Stimulated activated CD4-positive, alpha-beta T cell treated with anti-CD3 and anti-CD28 coated beads, Interleukin-15, amount 100 ng/mL, for 1 hour (primary cell): Measurements from ENCODE around the gene EID3.

Experiments
- DNase-seq, 2 donors: peaks; one replicate each; pipeline ENCODE4 v3.0.0-alpha.2; 2020; ENCODE audit warnings: low read depth in 1 of 2, low spot score in 1 of 2

EID3 gene

DNA sequence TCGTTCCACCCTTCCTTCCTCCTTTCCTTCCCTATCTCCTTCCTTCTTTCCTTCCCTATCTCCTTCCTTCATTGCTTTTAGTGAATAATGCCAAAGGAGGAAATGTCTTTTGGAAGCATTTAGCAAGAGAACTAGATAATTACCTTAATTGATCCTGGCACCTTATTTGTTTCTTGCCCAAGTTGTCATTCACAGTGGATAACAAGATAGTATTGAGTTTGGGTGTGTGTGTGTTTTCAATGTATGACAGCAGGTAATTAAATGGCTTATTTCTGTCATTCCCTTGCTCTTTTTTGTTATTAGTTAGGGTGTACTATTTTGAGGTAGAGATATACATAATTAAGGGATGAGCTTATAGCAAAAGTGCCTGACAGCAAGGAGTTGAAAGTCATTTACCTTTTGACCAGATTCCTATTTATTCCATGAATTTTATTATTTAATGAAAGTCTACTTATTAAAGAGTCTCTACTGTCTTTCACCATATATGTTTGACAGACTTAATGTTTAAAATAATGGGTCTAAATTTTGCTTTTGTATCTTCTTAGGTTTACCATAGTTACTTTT lies 30.2 kb downstream of the EID3 start:
- no peak for DNase-seq

DNA sequence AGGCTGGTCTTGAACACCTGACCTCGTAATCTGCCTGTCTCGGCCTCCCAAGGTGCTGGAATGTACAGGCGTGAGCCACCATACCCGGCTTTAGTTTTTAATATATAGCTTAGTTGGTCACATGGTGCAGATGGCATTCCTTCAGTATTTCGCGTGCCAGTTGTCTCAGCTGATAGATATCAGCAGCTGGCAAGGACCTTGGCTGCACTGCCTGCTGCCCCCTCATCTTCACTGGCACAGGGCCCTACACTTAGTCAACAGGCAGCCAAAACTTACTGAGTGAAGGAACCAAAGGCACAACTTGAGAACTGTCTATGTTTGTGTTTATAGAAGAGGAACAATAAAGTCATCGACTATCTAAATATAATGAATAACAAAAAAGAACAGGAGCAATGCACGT lies 31.0 kb downstream of the EID3 start:
- no peak for DNase-seq

DNA sequence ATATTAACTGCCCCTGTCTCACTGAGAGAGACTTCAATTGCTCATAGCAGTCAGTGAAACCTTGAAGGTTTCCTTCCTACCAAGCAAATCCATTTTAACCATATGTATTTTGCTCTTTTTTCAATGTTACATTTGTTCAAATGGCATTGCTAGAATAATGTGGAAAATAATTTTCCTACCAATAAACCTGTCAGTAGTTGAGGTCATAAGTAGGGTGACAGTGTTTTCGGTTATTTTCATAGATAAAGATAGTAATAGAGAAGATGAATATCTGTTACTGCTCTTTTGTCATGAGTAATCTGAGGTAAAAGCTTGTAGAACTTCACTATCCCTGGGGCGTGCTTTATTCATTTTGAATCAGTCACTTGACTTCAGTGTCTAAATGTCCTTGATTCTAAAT lies 32.6 kb downstream of the EID3 start:
- DNase-seq = no peak

DNA sequence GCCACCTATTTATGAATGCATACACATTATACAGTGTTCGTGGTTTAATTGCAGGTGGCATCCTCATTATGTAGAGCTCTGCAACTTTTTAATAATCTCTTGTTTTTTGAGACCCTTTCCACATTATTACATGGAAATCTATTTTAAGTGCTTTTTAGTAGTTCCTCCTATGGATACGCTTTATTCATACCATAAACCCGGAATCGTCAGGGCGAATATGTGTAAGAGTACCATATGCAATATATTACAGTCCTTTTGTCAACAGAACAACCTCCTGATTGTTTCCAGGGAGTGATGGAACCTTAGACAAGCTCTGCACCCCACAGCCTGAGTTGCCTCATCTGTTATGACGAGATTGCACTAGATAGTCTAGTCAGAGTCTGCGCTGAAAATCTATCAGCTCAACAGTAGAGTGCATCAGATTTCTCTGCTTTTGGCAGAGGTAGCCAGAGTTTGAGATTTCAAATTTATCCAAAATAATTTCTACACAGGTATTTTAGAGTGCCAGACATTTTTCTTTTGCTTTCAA lies 33.6 kb downstream of the EID3 start:
- no peak for DNase-seq

- DNase-seq = no peak
Observed at GRCh38 chr12:104339663-104340062, 36.1 kb downstream of the EID3 start.

DNA sequence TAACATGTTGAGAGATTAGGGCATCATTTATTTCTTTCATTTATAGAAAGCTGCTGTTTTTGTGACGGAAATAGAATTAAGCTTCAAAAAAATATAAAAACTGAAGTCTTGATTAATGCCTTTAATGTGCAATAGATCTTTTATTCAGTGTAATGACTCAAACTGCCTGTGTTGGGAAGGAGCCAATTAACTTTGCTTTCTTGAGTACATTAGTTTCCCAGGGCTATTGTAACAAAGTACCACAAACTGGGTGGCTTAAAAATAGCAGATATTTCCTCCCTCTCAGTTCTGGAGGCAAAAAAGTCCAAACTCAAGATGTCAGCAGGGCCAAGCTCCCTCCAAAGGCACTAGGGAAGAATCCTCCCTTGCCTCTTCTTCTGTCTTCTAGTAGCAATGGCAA lies 36.6 kb downstream of the EID3 start:
- DNase-seq = no peak

DNA sequence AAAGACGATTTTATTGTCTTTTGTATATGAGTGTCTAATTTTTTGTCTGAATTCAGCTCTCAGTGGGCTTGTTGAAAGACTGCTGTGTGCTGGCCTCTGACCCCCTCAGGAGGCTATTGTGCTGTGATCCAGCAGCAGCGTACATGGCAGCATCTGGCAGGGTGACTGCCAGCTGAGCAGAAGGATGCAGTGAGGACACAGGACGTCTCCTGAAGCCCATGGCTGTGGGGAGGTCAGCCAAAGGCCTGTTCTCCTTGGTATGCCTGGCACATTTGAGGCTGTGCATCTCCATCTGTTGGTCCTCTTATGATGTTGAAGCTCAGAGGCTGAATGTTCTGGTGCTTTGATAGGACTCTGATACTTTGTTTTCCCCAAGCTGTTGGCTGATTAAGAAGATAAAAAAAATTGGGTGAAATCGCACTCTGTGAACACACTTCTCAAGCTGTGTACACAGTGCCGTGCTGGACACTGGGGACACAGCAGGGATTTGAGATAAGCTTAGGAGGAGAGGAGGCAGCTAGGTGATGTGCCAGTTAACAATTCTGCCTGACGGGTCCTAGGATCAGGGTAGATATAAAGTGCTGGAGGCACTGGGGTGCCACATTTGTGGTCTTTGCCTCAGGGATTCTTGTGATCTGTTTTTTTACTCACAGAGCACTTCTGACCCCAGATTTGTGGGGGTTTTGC lies 37.5 kb downstream of the EID3 start:
- no peak for DNase-seq

DNA sequence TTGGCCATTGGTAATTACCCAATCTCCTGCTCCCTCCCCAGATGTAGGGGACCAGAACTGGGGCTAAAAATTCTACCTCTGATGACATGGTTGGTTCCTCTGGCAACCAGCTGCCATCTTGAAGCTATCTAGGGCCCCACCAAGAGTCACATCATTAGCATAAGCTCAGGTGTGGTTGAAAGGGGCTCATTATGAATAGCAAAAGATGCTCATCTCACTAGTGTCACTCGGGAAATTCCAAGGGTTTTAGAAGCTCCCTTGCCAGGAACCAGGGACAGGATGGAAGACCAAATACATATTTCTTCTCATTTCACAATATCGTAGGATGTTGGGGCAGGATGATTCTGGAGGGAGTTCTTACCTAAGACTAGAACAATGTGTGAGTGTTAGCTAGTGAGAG lies 38.6 kb downstream of the EID3 start:
- no peak for DNase-seq

- DNase-seq = no peak
Observed at GRCh38 chr12:104342635-104343249, 39.2 kb downstream of the EID3 start.

- DNase-seq = no peak
Observed at GRCh38 chr12:104344682-104345081, 41.1 kb downstream of the EID3 start.

GRCh38 chr12:104345234-104346066 lies 41.9 kb downstream of the EID3 start:
- no peak for DNase-seq

DNA sequence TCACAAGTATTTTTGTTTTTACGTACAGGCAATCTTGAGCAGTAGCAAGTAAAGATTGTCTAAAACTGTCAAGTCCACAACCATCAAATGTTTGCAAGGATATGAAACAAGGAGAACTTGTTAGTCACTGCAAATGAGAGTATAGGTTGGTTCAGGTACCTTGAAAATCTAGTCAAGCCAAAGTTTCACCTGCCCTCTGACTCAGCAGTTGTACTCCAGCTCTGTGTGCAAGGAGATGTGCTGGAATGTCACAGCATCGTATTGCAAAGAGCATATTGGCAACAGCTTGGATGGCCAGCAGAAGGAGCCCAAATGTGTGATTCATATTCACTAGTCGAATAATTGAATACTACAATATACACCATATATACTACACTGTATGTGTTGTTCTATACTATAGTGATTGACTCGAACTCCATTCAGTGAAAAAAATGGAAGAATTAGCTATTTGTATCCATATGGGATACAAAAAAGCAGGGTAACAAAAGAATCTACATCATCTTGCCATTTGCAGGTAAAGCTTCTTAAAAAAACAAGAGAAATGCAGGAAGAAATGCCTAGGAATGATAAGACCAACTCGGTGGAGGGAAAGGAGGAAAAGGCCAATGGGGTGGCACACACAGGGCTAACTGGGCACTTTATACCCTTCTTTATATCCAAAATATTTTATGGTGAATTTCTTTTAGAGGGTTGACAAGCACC lies 44.0 kb downstream of the EID3 start:
- no peak for DNase-seq

DNA sequence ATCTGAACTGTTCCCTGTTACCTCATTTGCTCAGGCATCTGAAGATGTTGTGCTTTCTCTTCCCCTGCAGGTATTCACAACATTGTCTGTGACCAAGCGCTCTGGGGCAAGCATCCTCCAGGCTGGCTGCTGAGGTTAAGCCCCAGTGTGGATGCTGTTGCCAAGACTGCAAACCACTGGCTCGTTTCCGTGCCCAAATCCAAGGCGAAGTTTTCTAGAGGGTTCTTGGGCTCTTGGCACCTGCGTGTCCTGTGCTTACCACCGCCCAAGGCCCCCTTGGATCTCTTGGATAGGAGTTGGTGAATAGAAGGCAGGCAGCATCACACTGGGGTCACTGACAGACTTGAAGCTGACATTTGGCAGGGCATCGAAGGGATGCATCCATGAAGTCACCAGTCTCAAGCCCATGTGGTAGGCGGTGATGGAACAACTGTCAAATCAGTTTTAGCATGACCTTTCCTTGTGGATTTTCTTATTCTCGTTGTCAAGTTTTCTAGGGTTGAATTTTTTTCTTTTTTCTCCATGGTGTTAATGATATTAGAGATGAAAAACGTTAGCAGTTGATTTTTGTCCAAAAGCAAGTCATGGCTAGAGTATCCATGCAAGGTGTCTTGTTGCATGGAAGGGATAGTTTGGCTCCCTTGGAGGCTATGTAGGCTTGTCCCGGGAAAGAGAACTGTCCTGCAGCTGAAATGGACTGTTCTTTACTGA lies 44.9 kb downstream of the EID3 start:
- no peak for DNase-seq

- no peak for DNase-seq
Observed at GRCh38 chr12:104348994-104349494, 45.5 kb downstream of the EID3 start.

- DNase-seq = no peak
Observed at GRCh38 chr12:104350211-104351056, 46.9 kb downstream of the EID3 start.

DNA sequence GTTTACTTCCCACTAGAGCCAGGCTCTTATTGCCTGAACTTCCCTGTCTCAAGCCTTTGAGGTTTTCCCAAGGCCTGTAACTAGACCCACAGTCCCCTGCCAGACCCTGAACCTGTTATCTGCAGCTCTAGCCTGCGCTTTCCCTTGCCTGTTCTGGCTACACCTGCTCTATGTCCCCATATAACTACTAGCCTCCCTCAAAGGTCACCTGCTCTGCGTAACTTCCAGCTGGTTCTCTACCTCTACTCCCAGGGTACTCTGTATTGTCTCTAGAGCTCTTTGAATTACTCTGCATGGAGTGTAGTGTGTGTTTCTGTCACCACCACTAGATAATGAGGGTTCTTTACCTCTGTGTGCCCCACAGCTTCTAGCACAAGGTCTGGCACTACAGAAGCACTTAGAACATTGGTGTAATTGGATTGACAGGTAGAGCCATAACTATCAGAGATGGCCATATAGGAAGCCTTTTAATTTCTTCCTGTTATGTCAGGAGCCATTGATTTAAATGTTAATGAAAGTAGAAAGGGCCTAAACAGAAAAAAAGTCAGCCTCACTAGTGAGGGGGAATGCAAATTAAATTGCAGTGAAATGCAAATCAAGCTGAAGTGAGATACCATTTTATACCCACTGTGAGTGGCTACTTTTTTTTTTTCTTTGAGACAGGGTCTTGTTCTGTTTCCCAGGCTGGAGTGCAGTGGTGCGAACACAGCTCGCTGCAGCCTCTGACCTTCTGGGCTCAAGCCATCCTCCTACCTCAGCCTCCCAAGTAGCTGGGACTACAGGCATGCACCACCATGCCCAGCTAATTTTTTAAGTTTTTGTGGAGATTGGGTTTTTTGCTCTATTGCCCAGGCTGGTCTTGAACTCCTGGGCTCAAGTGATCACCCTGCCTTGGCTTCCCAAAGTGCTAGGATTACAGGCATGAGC lies 47.8 kb downstream of the EID3 start:
- no peak for DNase-seq

DNA sequence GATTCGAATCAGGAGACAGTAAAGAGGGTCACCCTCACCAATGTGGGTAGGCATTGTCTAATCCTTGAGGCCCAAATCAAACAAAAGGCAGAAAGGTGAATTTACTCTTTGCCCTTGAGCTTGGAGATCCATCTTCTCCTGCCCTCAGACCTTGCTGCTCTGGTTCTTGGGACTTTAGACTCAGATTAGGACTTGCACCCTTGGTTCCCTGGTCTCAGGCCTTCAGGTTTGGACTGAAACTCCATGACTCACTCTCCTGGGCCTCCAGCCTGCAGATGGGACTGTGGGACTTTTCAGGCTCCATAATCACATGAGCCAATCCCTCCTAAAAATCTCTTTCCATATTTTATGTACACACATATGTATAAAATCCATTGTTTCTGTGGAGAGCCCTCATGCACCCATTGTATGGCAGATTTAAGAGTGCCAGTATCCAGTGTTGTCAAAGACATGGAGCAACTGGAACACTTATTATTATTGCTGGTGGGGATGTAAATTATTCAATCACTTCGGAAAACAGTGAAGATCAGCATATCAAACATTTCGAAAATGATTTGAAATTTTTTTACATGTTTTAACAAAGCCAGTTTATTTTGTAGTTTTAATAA lies 48.7 kb downstream of the EID3 start:
- no peak for DNase-seq
